ENCODE results near the gene GNAO1. TPM values are rescaled to one million over a fixed set of nuclear protein-coding genes. Genes with fewer than 3 reads are reported as not detected.

GNAO1 gene
- total and polyA plus RNA-seq, 2 donors (not counting 1 experiment from before 2014, with no cell fraction given), result 0.13 to 5.1 TPM

DNA sequence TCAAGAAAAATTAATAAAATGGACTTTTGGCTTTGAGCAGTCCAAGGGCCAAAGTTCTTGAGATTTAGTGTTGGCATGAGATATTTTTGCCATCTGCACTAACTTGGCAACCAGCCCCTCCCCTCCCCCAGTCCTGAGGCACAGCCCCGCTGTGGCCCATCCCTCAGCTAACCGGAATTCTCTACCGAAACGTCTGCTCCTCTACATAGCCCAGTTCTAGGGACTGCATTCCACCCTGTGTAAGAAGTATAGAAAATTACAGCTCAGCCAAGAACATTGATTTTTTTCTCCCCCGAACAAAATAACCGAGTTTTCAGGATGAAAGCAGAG, 136.6 kb downstream of the GNAO1 start:
- H3K4me2 ChIP-seq (replicated peaks; ENCODE audit: low read depth, low read length, poor library complexity, severe bottlenecking), result no peak overlapping the region

DNA sequence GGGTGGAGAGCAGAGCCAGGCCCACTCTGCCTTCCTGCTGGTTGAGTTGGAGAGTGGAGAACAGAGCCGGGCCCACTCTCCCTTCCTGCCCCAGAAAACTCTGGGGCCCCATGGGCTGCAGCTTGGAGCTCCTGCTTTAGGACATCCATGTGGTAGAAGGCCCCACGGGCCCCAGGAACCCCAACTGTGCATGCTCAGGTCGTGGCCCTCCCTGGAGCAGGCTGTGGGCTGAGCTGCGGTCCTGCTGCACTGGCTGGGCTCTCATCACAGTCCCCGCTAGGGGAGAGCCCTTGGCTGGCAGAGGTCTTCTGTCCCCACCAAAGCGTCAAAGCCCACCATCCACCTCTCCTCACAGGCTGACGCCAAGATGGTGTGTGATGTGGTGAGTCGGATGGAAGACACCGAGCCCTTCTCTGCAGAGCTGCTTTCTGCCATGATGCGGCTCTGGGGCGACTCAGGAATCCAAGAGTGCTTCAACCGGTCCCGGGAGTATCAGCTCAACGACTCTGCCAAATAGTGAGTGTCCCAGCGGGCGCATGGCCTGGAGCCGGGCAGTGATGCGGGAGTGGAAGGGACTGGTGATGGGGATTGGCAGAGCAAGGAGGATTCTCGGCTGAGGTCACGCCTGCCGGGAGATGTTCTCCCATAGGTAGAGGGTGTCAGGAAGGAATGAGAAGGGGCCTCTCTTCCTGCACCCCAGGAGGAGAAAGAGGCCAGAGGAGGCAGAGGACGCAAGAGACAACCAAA, 137.2 kb downstream of the GNAO1 start:
- no peak overlapping the region for H3K27ac ChIP-seq (ENCODE audit: low read length in 2 of 2)
- Mint-ChIP-seq H3K27ac (no peak overlapping the region), H3K9me3 (ENCODE audit: insufficient read depth) (no peaks in the 10 kb centered on the region), H3K27me3 (no peaks in the 10 kb centered on the region), H3K4me3 (no peak overlapping the region), H3K4me1 (no peaks in the 10 kb centered on the region)
- POLR2A ChIA-PET, result no interaction called here
- WGBS (ENCODE audit: insufficient coverage), result 93% methylated on average over 16 of the region's 22 CpGs
- no peak overlapping the region for H3K4me2 ChIP-seq (replicated peaks; ENCODE audit: low read depth, low read length, poor library complexity, severe bottlenecking)
- H2AFZ ChIP-seq (ENCODE audit: insufficient read depth, low read depth, low read length, poor library complexity, severe bottlenecking), result no peak overlapping the region
- H3K9ac ChIP-seq (ENCODE audit: low read length), result no peak overlapping the region
- no peaks in the 10 kb centered on the region for H3K36me3 ChIP-seq (replicated peaks in 1 of 2; ENCODE audit: control extremely low read depth in 1 of 2, control insufficient read depth in 1 of 2, extremely low read depth in 1 of 2, insufficient read depth in 2 of 2, low read length in 1 of 2)
- TF ChIP-seq EZH2 (IDR thresholded peaks at IDR 0.05; ENCODE audit: borderline replicate concordance, insufficient read depth, low read depth, low read length, poor library complexity, severe bottlenecking), result no peak
- TF ChIP-seq, protein P1, sequence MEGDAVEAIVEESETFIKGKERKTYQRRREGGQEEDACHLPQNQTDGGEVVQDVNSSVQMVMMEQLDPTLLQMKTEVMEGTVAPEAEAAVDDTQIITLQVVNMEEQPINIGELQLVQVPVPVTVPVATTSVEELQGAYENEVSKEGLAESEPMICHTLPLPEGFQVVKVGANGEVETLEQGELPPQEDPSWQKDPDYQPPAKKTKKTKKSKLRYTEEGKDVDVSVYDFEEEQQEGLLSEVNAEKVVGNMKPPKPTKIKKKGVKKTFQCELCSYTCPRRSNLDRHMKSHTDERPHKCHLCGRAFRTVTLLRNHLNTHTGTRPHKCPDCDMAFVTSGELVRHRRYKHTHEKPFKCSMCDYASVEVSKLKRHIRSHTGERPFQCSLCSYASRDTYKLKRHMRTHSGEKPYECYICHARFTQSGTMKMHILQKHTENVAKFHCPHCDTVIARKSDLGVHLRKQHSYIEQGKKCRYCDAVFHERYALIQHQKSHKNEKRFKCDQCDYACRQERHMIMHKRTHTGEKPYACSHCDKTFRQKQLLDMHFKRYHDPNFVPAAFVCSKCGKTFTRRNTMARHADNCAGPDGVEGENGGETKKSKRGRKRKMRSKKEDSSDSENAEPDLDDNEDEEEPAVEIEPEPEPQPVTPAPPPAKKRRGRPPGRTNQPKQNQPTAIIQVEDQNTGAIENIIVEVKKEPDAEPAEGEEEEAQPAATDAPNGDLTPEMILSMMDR (IDR thresholded peaks at IDR 0.05), result no peak
- H3K27me3 ChIP-seq (replicated peaks in 1 of 4; ENCODE audit: control extremely low read depth in 1 of 4, control insufficient read depth in 3 of 4, insufficient read depth in 4 of 4, low read length in 3 of 4), result no peaks in the 10 kb centered on the region
- ATAC-seq (ENCODE audit: low read depth) (no peak), DNase-seq (no peak)
- no peaks in the 10 kb centered on the region for H3K9me3 ChIP-seq (ENCODE audit: control extremely low read depth in 1 of 3, control insufficient read depth in 2 of 3, insufficient read depth in 1 of 3, low read length in 2 of 3)
- no peaks in the 10 kb centered on the region for H3K4me1 ChIP-seq (ENCODE audit: control insufficient read depth in 2 of 2, insufficient read depth in 2 of 2, low read length in 2 of 2)
- no peaks in the 10 kb centered on the region for H3K79me2 ChIP-seq (ENCODE audit: control insufficient read depth, insufficient read depth, low read length)
- no peak overlapping the region for H3K4me3 ChIP-seq (ENCODE audit: control extremely low read depth in 1 of 5, extremely low read depth in 1 of 5, insufficient read depth in 1 of 5, low read depth in 2 of 5, low read length in 4 of 5)
- no peaks in the 10 kb centered on the region for H4K20me1 ChIP-seq (ENCODE audit: control insufficient read depth, insufficient read depth, low read length, poor library complexity, severe bottlenecking)
- intact Hi-C loops (cut with micrococcal nuclease), result no loop called here
- CTCF ChIA-PET, result interaction anchor here (2.2 to 2.4 kb wide), 2 partner anchors 10 kb away, joined by 6 to 12 read pairs; no protein-coding TSS in a partner anchor

More for the DNA sequence above, 136.6 kb downstream of the GNAO1 start:
- DNase-seq (no peak), ATAC-seq (ENCODE audit: low read depth) (no peak)
- Histone ChIP-seq H3K4me3 (ENCODE audit: control extremely low read depth in 1 of 5, extremely low read depth in 1 of 5, insufficient read depth in 1 of 5, low read depth in 2 of 5, low read length in 4 of 5) (no peak overlapping the region), H4K20me1 (ENCODE audit: control insufficient read depth, insufficient read depth, low read length, poor library complexity, severe bottlenecking) (no peaks in the 10 kb centered on the region), H3K4me1 (ENCODE audit: control insufficient read depth in 2 of 2, insufficient read depth in 2 of 2, low read length in 2 of 2) (no peaks in the 10 kb centered on the region), H3K27ac (ENCODE audit: low read length in 2 of 2) (no peak overlapping the region), H3K27me3 (replicated peaks in 1 of 4; ENCODE audit: control extremely low read depth in 1 of 4, control insufficient read depth in 3 of 4, insufficient read depth in 4 of 4, low read length in 3 of 4) (no peaks in the 10 kb centered on the region), H3K9ac (ENCODE audit: low read length) (no peak overlapping the region), H2AFZ (ENCODE audit: insufficient read depth, low read depth, low read length, poor library complexity, severe bottlenecking) (no peak overlapping the region), H3K9me3 (ENCODE audit: control extremely low read depth in 1 of 3, control insufficient read depth in 2 of 3, insufficient read depth in 1 of 3, low read length in 2 of 3) (no peaks in the 10 kb centered on the region), H3K36me3 (replicated peaks in 1 of 2; ENCODE audit: control extremely low read depth in 1 of 2, control insufficient read depth in 1 of 2, extremely low read depth in 1 of 2, insufficient read depth in 2 of 2, low read length in 1 of 2) (no peaks in the 10 kb centered on the region), H3K79me2 (ENCODE audit: control insufficient read depth, insufficient read depth, low read length) (no peaks in the 10 kb centered on the region)
- WGBS (ENCODE audit: insufficient coverage), result no CpG with 5 or more reads among the region's 6 CpGs
- Mint-ChIP-seq H3K27ac (no peak overlapping the region), H3K9me3 (ENCODE audit: insufficient read depth) (no peaks in the 10 kb centered on the region), H3K4me3 (no peak overlapping the region), H3K4me1 (no peaks in the 10 kb centered on the region), H3K27me3 (no peaks in the 10 kb centered on the region)
- ChIA-PET CTCF (interaction anchor here (1.4 to 2.4 kb wide), 3 partner anchors 10 to 374 kb away, joined by 3 to 12 read pairs (median 3); no protein-coding TSS in a partner anchor), POLR2A (no interaction called here)
- intact Hi-C loops (cut with micrococcal nuclease), result no loop called here
- TF ChIP-seq, protein P1 (IDR thresholded peaks at IDR 0.05), result no peak
- TF ChIP-seq EZH2 (IDR thresholded peaks at IDR 0.05; ENCODE audit: borderline replicate concordance, insufficient read depth, low read depth, low read length, poor library complexity, severe bottlenecking), result no peak

All from B cell (primary cell).